Measurements from ENCODE around the gene UQCC5.

UQCC5 gene

GRCh38 chr3:52536369-52537164 lies at the start of gene UQCC5:
UQCC5 (plus strand) TSS chr3:52536605; CDS start chr3:52536756, 151 bp downstream.
- peak; percentile 86 for FAIRE-seq

GRCh38 chr3:52487050-52487787 lies 49.2 kb upstream of the UQCC5 start:
- no peak for FAIRE-seq

DNA sequence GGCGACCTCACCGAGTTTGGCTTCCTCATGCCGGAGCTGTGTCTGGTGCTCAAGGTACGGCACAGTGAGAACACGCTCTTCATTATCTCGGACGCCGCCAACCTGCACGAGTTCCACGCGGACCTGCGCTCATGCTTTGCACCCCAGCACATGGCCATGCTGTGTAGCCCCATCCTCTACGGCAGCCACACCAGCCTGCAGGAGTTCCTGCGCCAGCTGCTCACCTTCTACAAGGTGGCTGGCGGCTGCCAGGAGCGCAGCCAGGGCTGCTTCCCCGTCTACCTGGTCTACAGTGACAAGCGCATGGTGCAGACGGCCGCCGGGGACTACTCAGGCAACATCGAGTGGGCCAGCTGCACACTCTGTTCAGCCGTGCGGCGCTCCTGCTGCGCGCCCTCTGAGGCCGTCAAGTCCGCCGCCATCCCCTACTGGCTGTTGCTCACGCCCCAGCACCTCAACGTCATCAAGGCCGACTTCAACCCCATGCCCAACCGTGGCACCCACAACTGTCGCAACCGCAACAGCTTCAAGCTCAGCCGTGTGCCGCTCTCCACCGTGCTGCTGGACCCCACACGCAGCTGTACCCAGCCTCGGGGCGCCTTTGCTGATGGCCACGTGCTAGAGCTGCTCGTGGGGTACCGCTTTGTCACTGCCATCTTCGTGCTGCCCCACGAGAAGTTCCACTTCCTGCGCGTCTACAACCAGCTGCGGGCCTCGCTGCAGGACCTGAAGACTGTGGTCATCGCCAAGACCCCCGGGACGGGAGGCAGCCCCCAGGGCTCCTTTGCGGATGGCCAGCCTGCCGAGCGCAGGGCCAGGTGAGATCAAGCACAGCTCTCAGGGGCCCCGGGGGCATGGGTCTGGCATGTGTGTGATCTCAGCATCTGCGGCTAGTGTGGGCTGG lies 48.4 kb upstream of the UQCC5 start:
- FAIRE-seq = no peak

DNA sequence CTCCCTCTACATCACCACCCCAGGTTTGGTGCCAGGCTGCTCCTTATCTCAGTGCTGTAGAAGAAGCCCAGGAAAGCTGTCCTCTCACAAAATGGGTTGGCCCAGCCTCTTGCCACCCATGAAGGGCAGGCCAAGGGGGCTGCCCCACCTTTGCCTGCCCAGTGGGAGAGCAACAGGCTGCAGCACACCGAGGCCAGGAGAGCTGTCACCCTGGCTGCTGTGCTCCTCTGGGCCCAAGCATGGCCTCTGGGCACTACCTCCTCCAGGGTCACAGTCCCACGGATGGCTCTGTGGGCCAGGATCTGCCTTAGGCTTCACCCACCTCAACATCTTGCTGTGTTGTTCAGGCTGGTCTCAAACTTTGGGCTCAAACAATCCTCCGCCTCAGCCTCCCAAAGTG lies 47.7 kb upstream of the UQCC5 start:
- FAIRE-seq = no peak

DNA sequence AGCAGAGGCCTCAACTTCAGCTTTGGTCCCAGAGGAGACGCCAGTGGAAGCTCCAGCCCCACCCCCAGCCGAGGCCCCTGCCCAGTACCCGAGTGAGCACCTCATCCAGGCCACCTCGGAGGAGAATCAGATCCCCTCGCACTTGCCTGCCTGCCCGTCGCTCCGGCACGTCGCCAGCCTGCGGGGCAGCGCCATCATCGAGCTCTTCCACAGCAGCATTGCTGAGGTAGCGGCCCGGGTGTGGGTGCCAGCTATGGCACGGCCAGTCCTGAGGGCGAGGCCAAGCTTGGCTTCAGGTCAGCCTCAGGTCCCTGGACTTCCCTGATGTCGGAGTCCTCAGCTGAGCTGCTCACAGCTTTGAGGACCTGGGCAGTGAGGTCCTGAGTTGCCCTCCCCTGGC lies 47.0 kb upstream of the UQCC5 start:
- no peak for FAIRE-seq

GRCh38 chr3:52490035-52490938 lies 46.1 kb upstream of the UQCC5 start:
- no peak for FAIRE-seq

DNA sequence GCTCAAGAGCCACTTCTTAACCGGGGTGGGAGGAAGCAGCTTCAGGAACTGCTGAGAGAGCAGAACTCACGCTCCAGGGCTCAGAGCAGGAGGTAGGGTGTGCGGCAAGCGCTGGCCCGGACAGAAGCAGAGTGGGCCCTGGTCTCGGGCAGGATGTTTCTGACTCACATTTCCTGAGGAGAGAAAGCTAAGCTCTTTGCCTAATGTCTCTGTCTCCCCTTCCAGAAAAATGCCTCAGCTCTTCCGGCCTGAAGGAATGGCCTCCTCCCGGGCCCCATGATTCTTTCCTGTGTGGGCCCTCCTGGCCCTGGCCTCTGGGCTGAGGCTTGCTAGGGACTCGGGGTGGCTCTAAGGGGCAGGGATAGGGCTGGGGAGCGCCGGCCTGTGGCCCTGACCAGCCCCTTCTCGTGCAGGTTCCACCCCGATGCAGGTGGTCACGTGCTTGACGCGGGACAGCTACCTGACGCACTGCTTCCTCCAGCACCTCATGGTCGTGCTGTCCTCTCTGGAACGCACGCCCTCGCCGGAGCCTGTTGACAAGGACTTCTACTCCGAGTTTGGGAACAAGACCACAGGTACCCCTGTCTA lies 45.4 kb upstream of the UQCC5 start:
- FAIRE-seq = no peak

DNA sequence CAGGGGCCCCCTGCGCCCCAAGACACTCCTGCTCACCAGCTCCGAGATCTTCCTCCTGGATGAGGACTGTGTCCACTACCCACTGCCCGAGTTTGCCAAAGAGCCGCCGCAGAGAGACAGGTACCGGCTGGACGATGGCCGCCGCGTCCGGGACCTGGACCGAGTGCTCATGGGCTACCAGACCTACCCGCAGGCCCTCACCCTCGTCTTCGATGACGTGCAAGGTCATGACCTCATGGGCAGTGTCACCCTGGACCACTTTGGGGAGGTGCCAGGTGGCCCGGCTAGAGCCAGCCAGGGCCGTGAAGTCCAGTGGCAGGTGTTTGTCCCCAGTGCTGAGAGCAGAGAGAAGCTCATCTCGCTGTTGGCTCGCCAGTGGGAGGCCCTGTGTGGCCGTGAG lies 44.3 kb upstream of the UQCC5 start:
- no peak for FAIRE-seq

DNA sequence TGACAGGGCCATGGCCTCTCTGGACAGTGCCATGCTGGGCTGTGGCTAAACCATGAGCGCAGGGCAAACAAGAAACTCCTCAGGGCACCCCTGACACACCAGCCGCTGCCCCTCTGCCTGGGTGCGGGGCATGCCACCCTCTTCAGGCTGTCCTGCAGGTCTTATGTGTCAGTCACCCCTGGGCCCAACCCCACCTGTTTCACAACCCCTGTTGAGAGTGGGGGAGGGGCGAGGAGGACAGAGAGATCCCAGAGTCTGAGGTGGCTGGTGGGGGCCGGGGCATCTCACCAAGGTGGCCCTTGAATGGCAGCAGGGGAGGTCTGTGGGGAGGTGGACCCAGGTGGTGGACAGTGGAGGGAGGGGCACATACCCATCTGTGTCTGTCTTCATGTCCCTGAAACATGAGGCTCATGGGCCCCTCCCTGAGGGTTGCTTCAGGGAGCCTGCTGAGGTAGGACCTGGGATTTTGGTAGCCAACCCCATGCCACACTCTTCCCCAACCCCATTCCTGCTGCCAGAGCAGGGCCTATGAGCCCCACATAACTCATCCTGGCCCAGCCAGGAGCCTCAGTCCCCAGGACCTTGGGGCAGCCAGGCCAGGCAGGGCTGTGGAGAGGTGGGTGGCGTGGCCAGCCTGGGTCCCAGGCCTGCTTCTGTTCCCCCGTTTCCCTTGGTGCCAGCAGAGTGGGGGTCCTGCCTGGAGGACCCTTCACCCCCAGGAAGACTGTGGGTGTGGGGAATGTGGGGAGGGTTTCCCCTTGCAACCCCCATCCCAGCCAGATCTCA lies 43.0 kb upstream of the UQCC5 start:
- no peak for FAIRE-seq

GRCh38 chr3:52494445-52494844 lies 42.0 kb upstream of the UQCC5 start:
- FAIRE-seq = no peak

GRCh38 chr3:52494886-52495495 lies 41.4 kb upstream of the UQCC5 start, which contains the start of gene STAB1:
STAB1 (plus strand) TSS chr3:52495338; CDS start chr3:52495414, 76 bp downstream.
- no peak for FAIRE-seq

GRCh38 chr3:52495777-52496602 lies 40.4 kb upstream of the UQCC5 start:
- no peak for FAIRE-seq

DNA sequence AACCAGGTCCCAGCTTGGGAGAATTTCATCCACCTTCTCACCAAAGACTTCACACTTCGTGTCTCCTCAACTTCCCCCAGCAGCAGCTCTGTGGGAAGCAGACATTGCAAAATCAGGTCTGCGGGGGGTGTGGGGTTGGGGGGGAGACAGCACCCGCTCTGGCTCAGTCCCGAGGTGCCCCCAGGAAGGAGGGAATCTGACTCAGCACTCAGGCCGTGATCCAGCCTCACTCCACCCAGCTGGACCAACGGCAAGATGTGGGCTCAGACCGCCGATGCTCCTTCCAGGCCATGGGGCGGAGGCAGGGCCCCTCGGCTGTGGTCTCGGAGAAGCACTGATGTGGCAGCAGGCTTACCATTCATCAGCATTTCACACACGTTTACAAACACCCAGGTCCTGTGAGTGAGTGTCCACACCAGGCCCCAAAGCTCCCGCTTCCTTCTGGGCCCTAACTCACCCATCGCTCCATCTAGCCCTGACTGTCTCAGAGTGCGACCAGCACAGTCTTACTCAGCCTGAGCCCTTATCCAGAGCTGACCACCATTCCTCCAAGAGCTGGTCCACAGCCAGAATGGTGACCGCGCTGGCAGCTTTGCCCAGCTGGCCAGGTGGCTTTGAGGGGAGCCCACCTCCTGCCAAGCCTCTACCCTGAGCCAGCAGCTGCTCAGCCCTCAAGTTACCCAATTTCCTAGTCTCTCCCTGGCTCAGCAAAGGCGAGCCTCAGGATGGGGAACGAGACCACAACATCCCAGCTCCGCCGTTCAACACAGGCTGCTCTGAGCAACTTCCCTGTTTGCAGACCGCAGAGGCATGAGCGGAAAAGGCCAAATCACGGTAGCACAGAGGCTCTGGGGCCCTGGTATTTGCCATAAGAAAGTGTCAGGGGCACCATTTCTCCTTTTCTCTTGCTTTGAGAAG lies 38.0 kb upstream of the UQCC5 start:
- no peak for FAIRE-seq

DNA sequence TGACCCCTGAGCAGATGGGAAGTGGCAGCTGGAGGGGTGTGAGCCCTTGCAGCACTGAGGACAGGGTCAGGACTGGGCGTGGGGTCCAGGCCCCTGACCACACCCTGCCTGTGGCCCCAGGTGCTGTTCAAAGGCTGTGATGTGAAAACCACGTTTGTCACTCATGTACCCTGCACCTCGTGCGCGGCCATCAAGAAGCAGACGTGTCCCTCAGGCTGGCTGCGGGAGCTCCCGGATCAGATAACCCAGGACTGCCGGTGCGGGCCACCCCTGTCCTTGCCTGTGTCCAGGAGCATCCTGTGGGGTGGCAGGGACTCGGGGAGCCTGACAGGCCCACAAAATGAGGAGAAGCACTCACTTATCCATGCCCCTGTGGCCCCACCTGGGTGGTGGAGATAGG lies 35.4 kb upstream of the UQCC5 start:
- no peak for FAIRE-seq

DNA sequence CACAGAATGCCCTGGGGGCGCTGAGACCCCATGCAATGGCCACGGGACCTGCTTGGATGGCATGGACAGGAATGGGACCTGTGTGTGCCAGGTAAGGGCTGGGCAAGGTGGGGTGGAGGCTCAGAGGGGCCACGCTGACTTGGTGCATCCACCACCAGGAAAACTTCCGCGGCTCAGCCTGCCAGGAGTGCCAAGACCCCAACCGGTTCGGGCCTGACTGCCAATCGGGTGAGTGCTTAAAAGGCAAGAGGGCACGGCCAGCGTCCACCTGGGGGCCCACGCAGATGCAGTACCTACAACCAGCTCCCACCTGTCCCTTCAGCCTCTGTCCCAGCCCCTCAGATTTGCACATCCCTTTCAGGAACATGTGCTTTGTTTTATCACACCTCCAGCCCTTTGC lies 34.4 kb upstream of the UQCC5 start:
- no peak for FAIRE-seq

DNA sequence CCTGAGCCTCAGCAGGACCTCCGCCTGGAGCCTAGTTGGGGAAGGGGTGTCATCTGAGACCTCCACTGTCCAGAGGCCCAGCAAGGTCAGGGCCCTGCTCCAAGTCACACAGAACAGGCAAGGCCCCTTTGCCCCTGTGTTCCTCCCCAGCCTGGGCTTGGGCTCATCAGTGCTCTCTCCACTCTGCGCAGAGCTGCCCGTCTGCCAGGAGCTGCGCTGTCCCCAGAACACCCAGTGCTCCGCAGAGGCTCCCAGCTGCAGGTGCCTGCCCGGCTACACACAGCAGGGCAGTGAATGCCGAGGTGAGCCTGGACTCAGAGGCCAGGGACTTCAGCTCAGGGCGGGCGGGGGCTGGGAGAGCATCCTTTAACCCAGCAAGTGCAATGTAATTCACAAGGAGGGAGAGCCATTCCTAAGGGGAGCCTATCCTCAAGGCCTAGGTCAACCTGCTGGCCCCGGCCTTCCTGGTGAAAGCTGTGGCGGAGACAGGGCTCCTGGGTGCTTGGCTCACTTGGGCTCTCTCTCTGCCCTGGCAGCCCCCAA lies 33.5 kb upstream of the UQCC5 start:
- no peak for FAIRE-seq

DNA sequence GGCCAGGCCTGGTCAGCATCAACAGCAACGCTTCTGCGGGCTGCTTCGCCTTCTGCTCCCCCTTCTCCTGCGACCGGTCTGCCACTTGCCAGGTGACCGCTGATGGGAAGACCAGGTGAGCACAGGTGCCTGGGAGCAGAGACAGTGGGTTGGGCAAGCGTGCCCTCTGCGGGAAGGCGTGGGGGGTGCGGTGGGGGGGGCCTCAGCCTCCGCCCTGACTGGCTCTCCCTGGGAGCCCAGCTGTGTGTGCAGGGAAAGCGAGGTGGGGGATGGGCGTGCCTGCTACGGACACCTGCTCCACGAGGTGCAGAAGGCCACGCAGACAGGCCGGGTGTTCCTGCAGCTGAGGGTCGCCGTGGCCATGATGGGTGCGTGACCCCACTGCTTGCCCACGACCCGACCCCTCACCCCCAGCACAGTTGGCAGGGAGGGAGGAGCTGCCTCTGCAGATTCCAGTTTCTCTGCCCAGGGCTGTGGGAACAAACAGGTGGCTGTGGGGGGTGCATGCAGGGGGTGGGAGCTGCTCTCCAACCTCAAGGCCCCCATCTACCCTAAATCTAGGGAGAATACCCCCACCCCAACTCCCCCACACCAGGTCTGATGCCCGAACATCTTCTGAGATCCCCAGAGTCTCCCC lies 32.5 kb upstream of the UQCC5 start:
- no peak for FAIRE-seq

DNA sequence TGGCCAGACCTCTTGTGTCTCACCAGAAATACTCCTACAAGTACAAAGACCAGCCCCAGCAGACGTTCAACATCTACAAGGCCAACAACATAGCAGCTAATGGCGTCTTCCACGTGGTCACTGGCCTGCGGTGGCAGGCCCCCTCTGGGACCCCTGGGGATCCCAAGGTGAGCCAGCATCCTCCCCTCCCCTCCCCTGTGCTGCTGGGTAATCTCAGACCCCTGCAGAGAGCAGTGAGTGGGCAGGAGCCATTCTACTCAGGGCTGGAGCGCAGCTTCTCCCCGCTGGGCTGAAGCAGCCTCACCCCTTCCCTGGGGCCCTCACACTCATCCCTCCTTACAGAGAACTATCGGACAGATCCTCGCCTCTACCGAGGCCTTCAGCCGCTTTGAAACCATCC lies 31.4 kb upstream of the UQCC5 start:
- FAIRE-seq = no peak
